Psoas muscle (tissue), 8 donors: Measurements from ENCODE around the gene RSL1D1. TPM values are rescaled to one million over a fixed set of nuclear protein-coding genes. Genes with fewer than 3 reads are reported as not detected.
A peak's percentile ranks its signal among the peaks of the same experiment; 100 is the strongest.

Experiments
- ATAC-seq, 4 donors: fragments of 200-7000 bp; cut with Tn5 transposase; one replicate each; pipeline ENCODE4 v1.9.1; 2020; ENCODE audit warnings: moderate library complexity in 3 of 4, mild to moderate bottlenecking in 2 of 4
- DNase-seq, 2 donors: peaks; one replicate each; pipeline ENCODE4 v3.0.0-alpha.2; 2020
- H3K27ac ChIP-seq: fragments of 200-600 bp; one replicate; pipeline ENCODE4 v1.8.0; 2022
- H3K27me3 ChIP-seq, 3 donors: fragments of 200-600 bp in 1 of 3; one replicate each; pipeline versions ENCODE4 v1.6.1 to v1.8.0; 2013 to 2022; ENCODE audit warnings: low read length in 2 of 3, mild to moderate bottlenecking in 2 of 3, moderate library complexity in 1 of 3; ENCODE audit not compliant: insufficient read depth in 3 of 3
- H3K36me3 ChIP-seq, 2 donors: fragments of 200-600 bp in 1 of 2; one replicate each; pipeline versions ENCODE4 v1.6.1 to v1.8.0; 2013 to 2022; ENCODE audit warnings: low read depth in 1 of 2, mild to moderate bottlenecking in 1 of 2, moderate library complexity in 1 of 2; ENCODE audit not compliant: insufficient read depth in 1 of 2
- H3K4me1 ChIP-seq: fragments of 200-600 bp; one replicate; pipeline ENCODE4 v1.8.0; 2022
- H3K4me3 ChIP-seq: fragments of 200-600 bp; one replicate; pipeline ENCODE4 v1.8.0; 2022; ENCODE audit warnings: mild to moderate bottlenecking
- H3K9me3 ChIP-seq: fragments of 200-600 bp; one replicate; pipeline ENCODE4 v1.8.0; 2022
- WGBS, 3 donors: extraction: QIAGEN DNeasy Blood & Tissue Kit; methylation state at CpG; one replicate each; pipeline versions ENCODE4 v1.1.6 to v1.1.7; 2013; 5-methylcytosine and 5-hydroxymethylcytosine counted together
- intact Hi-C, 2 donors: fragments of 100-400 bp; cut with DNase I; formaldehyde crosslinking; loops; one replicate each; pipeline versions ENCODE4 v1.11.0 to v1.14.2; 2022
- long read RNA-seq, 2 donors: library from polyadenylated mRNA; unstranded; transcript quantifications; one replicate each; pipeline ENCODE4 v2.0.0, GENCODE V29; 2021
- polyA plus RNA-seq, 3 donors: library from polyadenylated mRNA; stranded (reverse); fragments of 200-250 nt; gene quantifications; one replicate each; pipeline ENCODE4 v1.2.3, GENCODE V29; 2013
- total RNA-seq, 4 donors: library from RNA; stranded (reverse); fragmentation: NEBNext Ultra II Directional in 2 of 4; extraction: Animal tissue kit (Norgen Biotek cat#: 25700) in 2 of 4; gene quantifications; one replicate each; pipeline versions ENCODE4 v1.2.1 to v1.2.4, GENCODE V29; 2021 to 2023
- TF ChIP-seq, protein P1 (sequence below): fragments of 200-600 bp; IDR thresholded peaks from one replicate; pipeline ENCODE4 v1.8.0; 2022; ENCODE audit warnings: antibody characterized with exemption
- donor health status: healthy with polysubstance abuse.
- donor health status: DM: no; HTN: no; CAD: no; lungs with moderate emphysema.
- donor health status: Bipolar disorder and iron deficiency.
- donor health status: healthy.
- donor health status: DM: yes; HTN: yes; CAD: no.
- donor health status: DM: no; HTN: no; CAD: no.
- donor health status: DM: no; HTN: no; CAD: no.
- donor health status: DM: yes; HTN: yes; CAD: no.

Gene RSL1D1
- 100 to 1,000 TPM; 197 to 271 (median 256) TPM for total RNA-seq
- polyA plus RNA-seq = 100 to 1,000 TPM; 197 to 249 (median 202) TPM
- long read RNA-seq, donor 1, full-length matches to known transcripts = 61 of 106 reads
- long read RNA-seq, donor 1, partial matches to known transcripts = 32 of 106 reads
- long read RNA-seq, donor 1, other reads (novel, unspliced or antisense) = 13 of 106 reads
- long read RNA-seq, donor 2, full-length matches to known transcripts = 234 of 313 reads
- long read RNA-seq, donor 2, partial matches to known transcripts = 52 of 313 reads
- long read RNA-seq, donor 2, other reads (novel, unspliced or antisense) = 27 of 313 reads

DNA sequence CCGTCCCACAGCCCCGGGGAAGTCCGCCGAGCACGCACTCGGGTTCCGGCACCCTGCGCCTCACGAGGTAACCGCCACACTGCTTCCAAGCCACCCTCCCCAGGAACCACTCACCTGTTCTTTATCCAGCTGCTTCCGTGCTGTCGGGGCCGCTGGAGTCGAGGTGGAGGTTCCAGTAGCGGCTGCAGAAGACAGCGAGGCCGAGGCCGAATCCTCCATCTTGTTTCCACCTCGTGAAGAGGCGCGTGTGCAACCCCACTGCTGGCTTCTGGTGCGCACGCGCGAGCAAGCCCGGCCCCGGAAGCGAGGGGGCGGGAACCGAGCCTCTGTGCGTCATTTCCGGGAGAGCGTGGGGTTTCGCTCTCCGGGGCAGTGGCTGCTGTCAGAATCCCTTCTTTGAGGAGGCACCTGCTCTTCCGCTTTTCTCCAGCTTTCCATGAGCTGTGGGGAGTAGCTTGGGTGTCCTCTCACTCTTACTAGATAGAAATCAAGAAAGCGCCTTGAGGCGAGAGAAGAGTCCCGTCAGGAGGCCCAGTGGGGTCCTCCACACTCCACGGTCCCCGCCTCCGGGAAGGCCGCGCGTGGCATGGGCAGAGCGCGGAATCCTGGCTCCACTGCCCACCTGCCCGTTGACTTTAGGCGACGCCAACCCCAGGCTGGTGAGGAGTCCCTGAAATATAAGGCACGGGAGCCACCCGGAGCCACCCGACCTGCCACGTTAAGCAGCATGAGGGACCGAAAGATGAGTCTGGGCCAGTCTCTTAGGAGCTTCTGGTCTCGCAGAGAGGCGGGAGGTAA is at the start of gene RSL1D1:
Gene RSL1D1, minus strand, starts transcription at position 249 of the 798 bp plus-strand sequence. Its CDS starts 30 bp downstream, at position 219.
- ATAC-seq = peak; percentile 97 to 98 (median 98)
- DNase-seq = peak; percentile 90 to 96
- Histone ChIP-seq H3K9me3 (no peaks in the 10 kb centered on the region), H3K36me3 (peaks cover 2 to 49% of the 10 kb centered on the region in 2 donors), H3K4me3 (peak within 1 kb of the TSS; percentile 99), H3K27me3 (no peaks in the 10 kb centered on the region), H3K4me1 (peaks cover 22% of the 10 kb centered on the region), H3K27ac (peak within 1 kb of the TSS; percentile 97)
- 0 to 1% (median 0%) methylated on average over 51 to 57 of the region's 57 CpGs for WGBS, 3 donors
- TF ChIP-seq, protein P1, sequence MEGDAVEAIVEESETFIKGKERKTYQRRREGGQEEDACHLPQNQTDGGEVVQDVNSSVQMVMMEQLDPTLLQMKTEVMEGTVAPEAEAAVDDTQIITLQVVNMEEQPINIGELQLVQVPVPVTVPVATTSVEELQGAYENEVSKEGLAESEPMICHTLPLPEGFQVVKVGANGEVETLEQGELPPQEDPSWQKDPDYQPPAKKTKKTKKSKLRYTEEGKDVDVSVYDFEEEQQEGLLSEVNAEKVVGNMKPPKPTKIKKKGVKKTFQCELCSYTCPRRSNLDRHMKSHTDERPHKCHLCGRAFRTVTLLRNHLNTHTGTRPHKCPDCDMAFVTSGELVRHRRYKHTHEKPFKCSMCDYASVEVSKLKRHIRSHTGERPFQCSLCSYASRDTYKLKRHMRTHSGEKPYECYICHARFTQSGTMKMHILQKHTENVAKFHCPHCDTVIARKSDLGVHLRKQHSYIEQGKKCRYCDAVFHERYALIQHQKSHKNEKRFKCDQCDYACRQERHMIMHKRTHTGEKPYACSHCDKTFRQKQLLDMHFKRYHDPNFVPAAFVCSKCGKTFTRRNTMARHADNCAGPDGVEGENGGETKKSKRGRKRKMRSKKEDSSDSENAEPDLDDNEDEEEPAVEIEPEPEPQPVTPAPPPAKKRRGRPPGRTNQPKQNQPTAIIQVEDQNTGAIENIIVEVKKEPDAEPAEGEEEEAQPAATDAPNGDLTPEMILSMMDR = no peak
- intact Hi-C loops = loop anchor here in 1 of 2 donors (5.0 kb wide), 1 partner anchor 54 kb away; the partner anchor contains the start of gene ZC3H7A

DNA sequence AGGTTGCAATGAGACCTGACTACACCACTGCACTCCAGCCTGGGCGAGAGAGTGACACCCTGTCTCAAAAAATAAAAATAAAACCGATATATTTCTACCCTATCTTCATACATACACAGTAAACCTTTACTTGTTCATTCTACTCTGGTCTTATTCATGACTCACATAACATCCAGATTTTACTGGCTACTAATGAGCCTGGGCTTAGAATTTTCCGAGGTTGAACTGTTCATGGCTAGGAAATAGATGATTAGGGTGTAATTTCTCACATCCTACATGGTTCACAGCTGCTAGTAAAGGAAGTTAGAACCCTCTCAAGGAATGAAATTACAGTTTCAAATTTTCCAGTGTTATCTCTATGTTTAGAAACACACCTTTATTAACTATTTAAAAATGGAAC is 49.7 kb upstream of the RSL1D1 start:
- Histone ChIP-seq H3K9me3 (no peaks in the 10 kb centered on the region), H3K36me3 (peaks cover 0 to 10% of the 10 kb centered on the region in 2 donors), H3K27ac (no peak overlapping the region), H3K4me3 (no peak overlapping the region), H3K27me3 (no peaks in the 10 kb centered on the region), H3K4me1 (peaks cover 5% of the 10 kb centered on the region)
- intact Hi-C loops = loop anchor here in 1 of 2 donors (5.0 kb wide), 1 partner anchor 34 kb away; no protein-coding TSS in a partner anchor
- WGBS, 3 donors = 42 to 60% (median 60%) methylated on average over 3 of the region's 3 CpGs
- ATAC-seq = peak in 1 of 4 donors; percentile 31
- TF ChIP-seq, protein P1 = no peak
- no peak for DNase-seq

DNA sequence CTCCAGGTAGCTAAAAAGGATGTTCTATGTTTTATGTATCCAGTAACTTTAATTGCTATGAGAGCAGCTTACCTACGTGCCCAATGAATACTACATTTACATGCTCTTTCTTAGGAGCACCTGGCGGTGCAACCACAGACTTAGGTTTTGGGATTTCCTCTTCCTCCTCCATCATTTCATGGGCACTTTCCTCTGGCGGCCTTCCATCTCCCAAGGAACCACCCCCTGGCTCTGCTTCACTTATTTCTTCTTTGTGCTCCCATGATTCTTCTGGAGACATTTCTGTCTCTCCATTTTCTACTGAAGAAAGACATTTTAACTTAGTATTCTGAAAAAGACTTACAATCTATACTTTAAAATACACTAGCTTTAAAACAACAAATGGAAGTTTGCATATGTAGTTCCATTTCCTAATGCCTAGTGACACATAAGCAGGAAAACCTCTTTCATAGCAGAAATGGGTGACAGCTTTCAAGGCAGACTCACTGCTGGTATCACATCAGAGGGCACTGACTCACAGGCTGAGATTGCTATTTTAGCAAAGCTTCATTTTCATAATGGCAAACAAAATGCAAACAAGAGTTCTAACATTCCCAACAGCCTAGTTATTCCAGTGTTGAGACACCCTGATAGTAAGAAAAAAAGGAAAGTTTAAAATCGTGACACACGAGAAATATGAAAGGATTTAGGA is 45.3 kb upstream of the RSL1D1 start:
- no peaks in the 10 kb centered on the region for H3K9me3 ChIP-seq
- no peaks in the 10 kb centered on the region for H3K4me1 ChIP-seq
- peak in 2 of 4 donors; percentile 43 to 52 for ATAC-seq
- H3K27me3 ChIP-seq = no peaks in the 10 kb centered on the region
- WGBS, 3 donors = 77 to 87% (median 82%) methylated on average over 5 of the region's 5 CpGs
- TF ChIP-seq, protein P1 = no peak
- H3K27ac ChIP-seq = peak overlapping the region; percentile 38
- H3K4me3 ChIP-seq = no peak overlapping the region
- H3K36me3 ChIP-seq = peaks cover 0 to 50% of the 10 kb centered on the region in 2 donors
- intact Hi-C loops = no loop called here
- DNase-seq = no peak

DNA sequence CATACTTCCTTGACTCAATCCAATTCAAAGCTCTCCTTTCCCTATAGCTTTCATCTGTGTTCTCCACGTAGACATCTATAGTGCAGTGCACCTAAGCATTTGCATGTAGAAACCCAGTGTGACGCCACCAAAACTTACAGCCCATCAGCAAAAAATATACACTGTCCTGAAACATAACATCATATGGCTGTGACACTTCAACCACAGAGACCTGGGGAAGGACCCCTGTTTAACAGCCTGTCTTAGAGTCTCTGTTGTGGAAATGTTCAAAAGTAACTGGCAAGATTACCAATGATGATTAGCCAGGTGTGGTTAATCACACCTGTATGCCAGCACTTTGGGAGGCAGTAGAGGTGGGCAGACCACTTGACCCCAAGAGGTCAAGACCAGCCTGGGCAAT is 42.2 kb upstream of the RSL1D1 start:
- Histone ChIP-seq H3K27me3 (no peaks in the 10 kb centered on the region), H3K9me3 (no peaks in the 10 kb centered on the region), H3K36me3 (peaks cover 0 to 81% of the 10 kb centered on the region in 2 donors), H3K4me1 (no peaks in the 10 kb centered on the region), H3K27ac (no peak overlapping the region), H3K4me3 (no peak overlapping the region)
- intact Hi-C loops = no loop called here
- DNase-seq = no peak
- 95 to 98% (median 98%) methylated on average over 2 of the region's 2 CpGs for WGBS, 3 donors
- TF ChIP-seq, protein P1 = no peak
- no peak for ATAC-seq
